B cell (primary cell): Measurements from ENCODE around the gene GRID1.

ENCODE experiments used
- CTCF ChIP-seq: fragments of 200-600 bp; IDR thresholded peaks from one replicate; pipeline ENCODE4 v1.8.0; 2022; ENCODE audit warnings: antibody characterized with exemption, mild to moderate bottlenecking
- EZH2 ChIP-seq: IDR thresholded peaks from 2 replicates; pipeline ENCODE4 v1.6.1; 2012; ENCODE audit warnings: borderline replicate concordance, low read depth, mild to moderate bottlenecking, moderate library complexity, low read length; ENCODE audit not compliant: insufficient read depth, poor library complexity, severe bottlenecking

GRCh38 chr10:86306628-86307278 lies 59.8 kb downstream of the GRID1 start:
- no peak for TF ChIP-seq CTCF
- TF ChIP-seq EZH2 = no peak
